Activated gamma-delta T cell (primary cell): ENCODE data around the gene UHRF1.
"Not testable (repeated sequence)": the region's sequence is repeated elsewhere in the genome, so short reads cannot be mapped to it uniquely, and the experiment has no call there.

Experiments
- DNase-seq: peaks from one replicate; lab custom pipeline; 2025; lab: John Stamatoyannopoulos, UW

UHRF1 gene

GRCh38 chr19:4900879-4901278 is 8.4 kb upstream of the UHRF1 start:
- not testable (repeated sequence) for DNase-seq

- no peak for DNase-seq
These were observed 6.5 kb upstream of the UHRF1 start, which contains the start of gene ARRDC5 for GRCh38 chr19:4902796-4903195. Gene ARRDC5 (minus strand): TSS chr19:4902896. CDS start chr19:4902825, 71 bp downstream.

- no peak for DNase-seq
These were observed 4.8 kb upstream of the UHRF1 start for GRCh38 chr19:4904481-4904880.

- DNase-seq = no peak
These were observed 2.3 kb upstream of the UHRF1 start for GRCh38 chr19:4906963-4907362.

- no peak for DNase-seq
These were observed 941 bp upstream of the UHRF1 start for GRCh38 chr19:4908360-4908759.

- no peak for DNase-seq
These were observed 533 bp upstream of the UHRF1 start for GRCh38 chr19:4908781-4909155.

GRCh38 chr19:4909897-4910593 is 744 bp downstream of the UHRF1 start:
- DNase-seq = peak; percentile 91

GRCh38 chr19:4910594-4911281 is 1.4 kb downstream of the UHRF1 start:
- no peak for DNase-seq

GRCh38 chr19:4911314-4911713 is 2.0 kb downstream of the UHRF1 start:
- DNase-seq = no peak

GRCh38 chr19:4911786-4912672 is 2.7 kb downstream of the UHRF1 start:
- no peak for DNase-seq

- DNase-seq = no peak
These were observed 4.9 kb downstream of the UHRF1 start for GRCh38 chr19:4913996-4914735.

- DNase-seq = no peak
These were observed 5.6 kb downstream of the UHRF1 start for GRCh38 chr19:4914736-4915501.

GRCh38 chr19:4916292-4917082 is 7.2 kb downstream of the UHRF1 start:
- no peak for DNase-seq

- DNase-seq = no peak
These were observed 13.4 kb downstream of the UHRF1 start for GRCh38 chr19:4922530-4923275.

- no peak for DNase-seq
These were observed 14.0 kb downstream of the UHRF1 start for GRCh38 chr19:4923276-4923747.

GRCh38 chr19:4929186-4929585 is 19.9 kb downstream of the UHRF1 start:
- no peak for DNase-seq

- DNase-seq = no peak
These were observed 21.4 kb downstream of the UHRF1 start for GRCh38 chr19:4930664-4931063.

- no peak for DNase-seq
These were observed 23.4 kb downstream of the UHRF1 start for GRCh38 chr19:4932711-4933110.

GRCh38 chr19:4933528-4933927 is 24.2 kb downstream of the UHRF1 start:
- DNase-seq = no peak
